Subcutaneous abdominal adipose tissue (tissue), 5 donors: ENCODE data around the gene SHC3.

ENCODE experiments used
- H3K27ac ChIP-seq: one replicate; pipeline ENCODE4 v1.7.0; 2013; ENCODE audit warnings: low read depth, mild to moderate bottlenecking, inconsistent platforms, low read length, moderate library complexity
- H3K27me3 ChIP-seq, 5 donors: one replicate each; pipeline ENCODE4 v1.7.0; 2013; ENCODE audit warnings: low read length in 5 of 5, inconsistent platforms in 1 of 5; ENCODE audit not compliant: control insufficient read depth in 5 of 5, insufficient read depth in 4 of 5
- H3K36me3 ChIP-seq, 5 donors: one replicate each; pipeline ENCODE4 v1.7.0; 2013; ENCODE audit warnings: low read length in 5 of 5; ENCODE audit not compliant: control insufficient read depth in 5 of 5, insufficient read depth in 5 of 5
- H3K4me1 ChIP-seq, 5 donors: one replicate each; pipeline ENCODE4 v1.7.0; 2013; ENCODE audit warnings: low read length in 5 of 5, mild to moderate bottlenecking in 3 of 5, moderate library complexity in 1 of 5; ENCODE audit not compliant: control insufficient read depth in 5 of 5, insufficient read depth in 5 of 5
- H3K4me3 ChIP-seq, 5 donors: one replicate each; pipeline ENCODE4 v1.7.0; 2013; ENCODE audit warnings: low read length in 5 of 5, low read depth in 1 of 5
- H3K9ac ChIP-seq, 5 donors: one replicate each; pipeline ENCODE4 v1.7.0; 2013; ENCODE audit warnings: low read length in 5 of 5, mild to moderate bottlenecking in 4 of 5, moderate library complexity in 3 of 5
- H3K9me3 ChIP-seq, 5 donors: one replicate each; pipeline ENCODE4 v1.7.0; 2013; ENCODE audit warnings: low read length in 5 of 5; ENCODE audit not compliant: control insufficient read depth in 5 of 5
- donor health status: healthy.
- donor health status: healthy.
- donor health status: healthy.
- donor health status: healthy.
- donor health status: healthy.

Gene SHC3

DNA sequence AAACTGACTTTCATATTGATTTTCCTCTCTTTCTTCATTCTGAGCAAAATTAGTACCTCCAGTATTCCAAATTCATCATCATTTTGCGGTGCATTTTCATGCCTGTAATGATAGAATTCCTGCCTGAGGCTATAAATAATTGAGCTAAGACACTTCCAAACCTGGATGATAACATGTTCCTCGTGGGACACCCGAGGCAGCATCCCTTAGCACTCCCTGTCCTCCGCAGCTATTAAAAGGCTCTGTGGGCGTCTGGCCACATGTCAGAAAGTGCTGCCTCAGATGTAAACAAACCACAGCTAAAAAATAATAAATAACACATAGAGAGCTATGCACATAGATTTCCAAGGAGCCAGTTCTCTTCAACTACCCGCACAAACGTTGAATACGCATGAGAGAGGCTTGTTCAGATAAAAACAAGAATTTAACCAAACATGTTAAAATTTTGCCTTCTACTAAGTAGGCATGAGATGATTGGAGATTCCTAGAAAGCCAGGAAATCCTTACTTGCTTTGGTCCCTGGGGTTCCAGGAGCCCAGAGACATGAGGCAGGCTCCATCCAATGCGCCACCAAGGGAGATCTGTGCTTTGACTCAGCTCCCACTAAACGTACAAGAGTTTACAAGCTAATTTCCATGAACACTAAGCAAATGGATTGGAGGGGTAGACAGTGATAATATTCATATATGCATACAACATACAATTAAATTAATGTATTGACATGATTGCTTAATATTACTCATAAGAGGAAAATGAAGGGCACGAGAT, 82.7 kb downstream of the SHC3 start:
- Histone ChIP-seq H3K9me3 (peaks cover 0 to 4% (median 2%) of the 10 kb centered on the region in 5 donors), H3K27ac (no peak overlapping the region), H3K4me3 (no peak overlapping the region), H3K36me3 (no peaks in the 10 kb centered on the region), H3K4me1 (no peaks in the 10 kb centered on the region), H3K9ac (no peak overlapping the region), H3K27me3 (peaks cover 0 to 3% (median 0%) of the 10 kb centered on the region in 5 donors)

DNA sequence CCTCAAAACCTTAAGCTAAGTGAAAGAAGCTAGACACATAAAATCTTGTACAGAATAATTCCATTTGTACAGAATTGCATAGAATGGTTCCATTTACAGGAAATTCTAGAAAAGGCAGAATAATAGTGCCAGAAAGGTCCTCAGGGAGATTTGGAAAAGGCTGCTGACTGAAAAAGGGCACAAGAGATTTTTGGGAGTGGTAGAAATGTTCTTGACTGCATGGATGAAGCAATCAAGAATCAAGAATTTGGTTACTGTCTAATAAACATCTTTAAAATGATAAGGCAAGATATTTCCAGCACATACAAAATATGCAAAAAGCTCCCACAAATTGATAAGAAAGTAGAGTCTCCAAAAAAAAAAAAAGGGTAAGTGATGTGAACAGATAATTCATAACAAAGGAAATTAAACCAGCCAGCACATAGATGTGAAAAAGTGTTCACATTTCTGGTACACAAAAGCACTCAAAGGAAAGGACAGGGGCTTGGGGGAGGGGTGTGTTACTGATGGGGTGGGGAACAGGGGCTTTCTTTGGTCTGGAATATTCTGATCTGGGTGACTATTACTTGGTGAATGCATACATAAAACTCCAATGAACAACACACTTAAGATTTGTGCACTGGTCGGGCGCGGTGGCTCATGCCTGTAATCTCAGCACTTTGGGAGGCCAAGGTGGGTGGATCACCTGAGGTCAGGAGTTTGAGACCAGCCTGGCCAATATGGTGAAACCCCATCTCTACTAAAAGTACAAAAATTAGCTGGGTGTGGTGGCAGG, 85.2 kb downstream of the SHC3 start:
- Histone ChIP-seq H3K27ac (no peak overlapping the region), H3K27me3 (peaks cover 0 to 3% (median 0%) of the 10 kb centered on the region in 5 donors), H3K4me1 (peaks cover 0 to 1% (median 0%) of the 10 kb centered on the region in 5 donors)

DNA sequence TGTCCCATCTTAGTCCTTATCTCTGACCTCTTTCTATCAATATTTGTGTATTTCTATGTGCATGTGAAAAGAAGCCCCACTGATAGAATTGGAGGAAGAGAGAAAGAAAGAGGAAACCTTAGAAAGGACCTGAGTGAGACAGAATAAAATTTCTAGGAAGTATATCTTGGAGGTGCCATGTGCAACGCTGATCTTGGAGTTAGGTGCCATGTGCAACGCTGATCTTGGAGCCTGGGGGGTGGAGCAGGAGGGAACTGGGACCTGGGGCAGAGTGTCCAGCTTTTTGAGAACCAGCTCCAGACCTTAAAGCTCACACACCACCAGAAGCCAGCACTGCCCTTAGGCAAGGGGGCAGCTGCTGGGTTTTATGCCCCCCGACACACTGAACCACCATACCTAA, 89.4 kb downstream of the SHC3 start:
- Histone ChIP-seq H3K9me3 (no peaks in the 10 kb centered on the region), H3K27me3 (no peaks in the 10 kb centered on the region), H3K36me3 (no peaks in the 10 kb centered on the region), H3K4me1 (peaks cover 0 to 1% (median 0%) of the 10 kb centered on the region in 5 donors), H3K9ac (no peak overlapping the region), H3K4me3 (no peak overlapping the region), H3K27ac (no peak overlapping the region)

More for the DNA sequence above, 85.2 kb downstream of the SHC3 start:
- no peaks in the 10 kb centered on the region for H3K36me3 ChIP-seq
- peaks cover 0 to 4% (median 2%) of the 10 kb centered on the region in 5 donors for H3K9me3 ChIP-seq
- H3K4me3 ChIP-seq, result no peak overlapping the region
- H3K9ac ChIP-seq, result no peak overlapping the region

DNA sequence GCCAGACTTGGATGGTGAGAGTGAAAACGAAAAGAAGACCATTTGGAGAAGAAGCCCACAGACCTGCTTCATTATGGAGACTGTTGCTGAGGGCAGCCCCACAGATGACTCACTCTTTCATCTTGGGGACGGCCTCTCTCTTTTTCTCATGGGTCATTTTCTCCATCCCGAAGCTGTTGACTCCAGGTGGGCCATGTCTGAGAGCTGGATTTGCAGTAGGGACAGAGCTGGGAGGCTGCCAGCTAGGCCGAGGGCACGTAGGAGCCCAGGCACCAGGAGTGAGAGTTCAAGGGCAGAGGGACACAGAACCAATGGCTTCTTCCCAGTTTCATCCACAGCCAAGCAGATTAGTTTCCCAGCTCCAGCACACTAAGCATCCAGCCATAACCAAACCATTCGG, 95.0 kb downstream of the SHC3 start:
- Histone ChIP-seq H3K36me3 (no peaks in the 10 kb centered on the region), H3K4me3 (no peak overlapping the region), H3K9me3 (peaks cover 0 to 3% (median 0%) of the 10 kb centered on the region in 5 donors), H3K27me3 (no peaks in the 10 kb centered on the region), H3K27ac (no peak overlapping the region), H3K9ac (no peak overlapping the region), H3K4me1 (peaks cover 0 to 3% (median 0%) of the 10 kb centered on the region in 5 donors)

DNA sequence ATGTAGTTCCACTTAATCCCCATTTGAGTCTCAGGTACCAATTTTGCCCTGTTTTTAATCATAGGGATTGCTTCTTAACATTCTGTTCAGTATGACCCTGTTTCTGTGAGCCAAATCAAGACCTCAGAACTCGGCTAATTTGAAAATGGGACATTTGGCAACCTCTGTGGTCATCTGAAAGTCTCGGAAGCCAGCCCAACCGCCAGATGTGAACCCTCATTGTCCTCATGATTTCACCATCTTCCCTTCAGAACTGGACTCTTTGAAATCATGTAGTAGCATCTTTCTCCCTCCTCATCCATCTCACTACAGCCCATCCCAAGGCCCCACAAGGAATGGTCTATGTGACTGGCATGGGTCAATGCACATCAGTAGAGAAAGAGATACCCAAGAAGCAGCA, 98.4 kb downstream of the SHC3 start:
- H3K27ac ChIP-seq, result no peak overlapping the region

DNA sequence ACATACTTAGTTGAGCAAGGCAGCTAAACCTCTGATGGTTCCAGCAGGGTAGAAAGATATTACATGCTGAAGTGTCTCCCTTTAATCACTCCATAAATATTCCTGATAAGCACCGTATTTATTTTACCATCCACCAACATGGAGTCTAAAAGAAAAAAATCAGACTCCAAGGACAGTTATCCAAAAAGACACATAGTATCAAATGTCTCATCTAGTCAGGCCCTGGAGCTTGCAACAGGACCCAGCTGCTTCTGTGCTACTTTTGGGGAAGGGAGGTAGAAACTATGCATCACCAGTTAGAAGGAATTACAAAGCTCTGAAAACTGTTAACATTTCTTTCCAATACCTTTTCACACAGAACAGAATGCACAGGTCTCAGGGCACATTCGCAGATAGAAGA, 99.2 kb downstream of the SHC3 start:
- Histone ChIP-seq H3K4me3 (no peak overlapping the region), H3K36me3 (no peaks in the 10 kb centered on the region), H3K27ac (no peak overlapping the region), H3K9me3 (peaks cover 0 to 3% (median 0%) of the 10 kb centered on the region in 5 donors), H3K4me1 (peaks cover 0 to 3% (median 2%) of the 10 kb centered on the region in 5 donors), H3K9ac (no peak overlapping the region), H3K27me3 (no peaks in the 10 kb centered on the region)

More for the DNA sequence above, 98.4 kb downstream of the SHC3 start:
- H3K36me3 ChIP-seq, result no peaks in the 10 kb centered on the region
- H3K4me3 ChIP-seq, result no peak overlapping the region
- H3K9ac ChIP-seq, result no peak overlapping the region
- H3K9me3 ChIP-seq, result peaks cover 0 to 3% (median 0%) of the 10 kb centered on the region in 5 donors
- peaks cover 0 to 3% (median 2%) of the 10 kb centered on the region in 5 donors for H3K4me1 ChIP-seq
- no peaks in the 10 kb centered on the region for H3K27me3 ChIP-seq

DNA sequence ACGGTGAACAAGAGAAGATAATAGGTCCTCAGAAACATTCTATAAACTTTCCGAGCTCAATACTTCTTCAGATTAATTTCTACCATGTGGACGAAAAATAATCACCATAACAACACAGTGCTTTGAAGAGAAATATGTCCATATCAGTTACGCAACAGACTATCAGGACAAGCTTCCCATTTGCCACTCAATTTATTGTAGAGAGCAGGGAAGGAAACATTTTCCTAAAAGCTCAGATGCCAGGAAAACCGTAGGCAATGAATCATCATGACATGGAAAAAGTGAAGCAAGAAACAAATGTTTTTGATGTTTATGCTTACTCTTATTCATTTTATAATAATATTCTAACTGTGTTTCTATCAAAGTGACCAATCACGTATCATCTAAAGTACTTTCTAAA, 99.8 kb downstream of the SHC3 start:
- Histone ChIP-seq H3K9me3 (peaks cover 0 to 3% (median 0%) of the 10 kb centered on the region in 5 donors), H3K27me3 (no peaks in the 10 kb centered on the region), H3K9ac (no peak overlapping the region), H3K4me3 (no peak overlapping the region), H3K4me1 (peaks cover 0 to 3% (median 2%) of the 10 kb centered on the region in 5 donors), H3K36me3 (no peaks in the 10 kb centered on the region), H3K27ac (no peak overlapping the region)

DNA sequence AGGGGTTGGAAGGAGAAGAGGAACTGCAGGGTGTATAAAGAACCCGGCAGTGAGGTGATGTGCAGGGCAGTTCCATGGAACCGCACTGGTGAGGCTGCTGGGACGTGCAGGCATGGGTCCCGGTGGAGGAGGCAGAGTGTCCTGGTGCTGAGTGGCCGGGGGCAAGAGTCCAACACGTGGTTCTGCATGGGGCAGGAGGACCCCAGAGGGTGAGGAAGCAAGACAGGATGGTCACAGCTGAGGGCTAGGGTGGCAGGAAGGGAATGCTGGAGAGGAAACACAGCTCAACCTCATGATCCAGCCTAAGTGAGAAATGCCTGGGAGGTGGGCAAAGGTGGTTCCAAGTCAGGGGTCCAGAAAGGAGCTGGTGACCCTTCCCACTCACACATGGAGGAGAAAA, 100.2 kb downstream of the SHC3 start:
- Histone ChIP-seq H3K36me3 (no peaks in the 10 kb centered on the region), H3K4me3 (no peak overlapping the region), H3K27ac (no peak overlapping the region), H3K9ac (no peak overlapping the region), H3K9me3 (peaks cover 0 to 3% (median 0%) of the 10 kb centered on the region in 5 donors), H3K27me3 (no peaks in the 10 kb centered on the region), H3K4me1 (peaks cover 0 to 3% (median 2%) of the 10 kb centered on the region in 5 donors)

DNA sequence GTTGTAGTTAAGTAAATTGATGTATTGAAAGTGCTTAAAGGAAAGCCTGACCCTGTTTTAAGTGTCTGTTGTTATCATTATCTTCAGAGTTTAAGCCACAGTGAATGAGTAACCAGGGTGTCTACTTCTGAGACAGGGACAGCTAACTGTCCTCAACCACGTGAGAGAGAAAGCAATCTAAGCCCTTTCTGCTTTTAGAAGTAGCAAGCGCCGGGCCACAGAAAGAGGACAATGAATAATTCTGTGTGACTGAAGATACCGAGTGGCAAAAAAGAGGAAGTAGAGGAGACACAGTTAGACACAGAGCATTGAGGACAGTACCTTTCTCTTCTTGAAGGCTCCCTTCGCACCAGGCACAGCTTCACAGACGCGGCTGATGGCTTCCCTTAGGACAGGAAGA, 101.1 kb downstream of the SHC3 start:
- Histone ChIP-seq H3K4me1 (peaks cover 0 to 3% (median 2%) of the 10 kb centered on the region in 5 donors), H3K4me3 (no peak overlapping the region), H3K27ac (no peak overlapping the region), H3K9ac (no peak overlapping the region), H3K27me3 (no peaks in the 10 kb centered on the region), H3K9me3 (no peaks in the 10 kb centered on the region), H3K36me3 (no peaks in the 10 kb centered on the region)

DNA sequence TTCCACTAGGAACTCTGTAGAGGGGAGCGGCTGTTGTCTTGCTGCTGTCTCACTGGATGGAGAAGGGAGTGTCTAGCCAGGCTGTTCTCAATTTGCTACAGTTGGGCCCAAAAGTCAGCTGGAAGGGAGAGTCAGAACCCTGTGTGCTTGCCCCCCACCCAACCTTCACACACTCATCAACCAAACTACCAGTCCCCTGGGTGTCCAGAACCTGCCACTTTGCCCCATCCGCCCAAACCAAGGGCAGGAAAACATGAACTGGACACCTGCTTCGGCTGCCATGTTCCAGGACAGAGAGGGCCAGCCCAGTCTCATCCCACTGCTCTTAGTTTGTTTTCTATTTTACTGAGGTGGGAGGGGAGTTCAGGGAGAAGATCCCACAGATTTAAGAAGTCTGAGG, 105.2 kb downstream of the SHC3 start:
- Histone ChIP-seq H3K9me3 (no peaks in the 10 kb centered on the region), H3K4me1 (peaks cover 0 to 3% (median 0%) of the 10 kb centered on the region in 5 donors), H3K27me3 (no peaks in the 10 kb centered on the region), H3K9ac (no peak overlapping the region), H3K4me3 (no peak overlapping the region), H3K27ac (no peak overlapping the region), H3K36me3 (no peaks in the 10 kb centered on the region)
